ENCODE results near the gene JMJD1C.

JMJD1C gene

GRCh38 chr10:63133821-63134557 lies 331.8 kb downstream of the JMJD1C start:
- no peaks in the 10 kb centered on the region for H3K36me3 ChIP-seq (ENCODE audit: low read length)
- peak overlapping the region; percentile 97 for H3K4me2 ChIP-seq (ENCODE audit: low read depth, low read length, poor library complexity, severe bottlenecking)
- H3F3A ChIP-seq (ENCODE audit: insufficient read depth), result no peaks in the 10 kb centered on the region
- H3K27me3 ChIP-seq (ENCODE audit: low read length), result no peaks in the 10 kb centered on the region
- peaks cover 57% of the 10 kb centered on the region for H3K79me2 ChIP-seq (ENCODE audit: insufficient read depth, low read length)
- H3K27ac ChIP-seq (ENCODE audit: low read depth, low read length), result peak overlapping the region; percentile 67
- peaks cover 4% of the 10 kb centered on the region; the same call in 1 of the 2 replicates for H3K9me3 ChIP-seq (ENCODE audit: insufficient read depth, low read length)
- peaks cover 7% of the 10 kb centered on the region; the same call in 1 of the 2 replicates for H4K20me1 ChIP-seq (ENCODE audit: low read depth, low read length)
- H3K9ac ChIP-seq (ENCODE audit: low read length), result peak overlapping the region; percentile 87
- H3K9me2 ChIP-seq (replicated peaks; ENCODE audit: insufficient read depth, low read length), result no peaks in the 10 kb centered on the region
- peak overlapping the region; percentile 89 for H3K4me3 ChIP-seq (ENCODE audit: insufficient read depth, low read length, poor library complexity, severe bottlenecking)
- H2AFZ ChIP-seq (ENCODE audit: low read depth, low read length, severe bottlenecking), result no peak overlapping the region
- TF ChIP-seq EZH2phosphoT487 (conservative IDR thresholded peaks at IDR 0.05; ENCODE audit: low read length) (no peak), CTCF (IDR thresholded peaks at IDR 0.05; ENCODE audit: insufficient read depth, low read length, poor library complexity, severe bottlenecking) (no peak)

- Histone ChIP-seq H3K27me3 (ENCODE audit: low read length) (no peaks in the 10 kb centered on the region), H3K36me3 (ENCODE audit: low read length) (no peaks in the 10 kb centered on the region), H3K9ac (ENCODE audit: low read length) (peak within 1 kb of the TSS; percentile 87), H3K9me2 (replicated peaks; ENCODE audit: insufficient read depth, low read length) (no peaks in the 10 kb centered on the region), H3K27ac (ENCODE audit: low read depth, low read length) (peak within 1 kb of the TSS; percentile 67), H3K4me3 (ENCODE audit: insufficient read depth, low read length, poor library complexity, severe bottlenecking) (peak within 1 kb of the TSS; percentile 89), H4K20me1 (ENCODE audit: low read depth, low read length) (peaks cover 7% of the 10 kb centered on the region; the same call in 1 of the 2 replicates), H3K4me2 (ENCODE audit: low read depth, low read length, poor library complexity, severe bottlenecking) (peak within 1 kb of the TSS; percentile 97), H3K79me2 (ENCODE audit: insufficient read depth, low read length) (peaks cover 50% of the 10 kb centered on the region), H3F3A (ENCODE audit: insufficient read depth) (no peaks in the 10 kb centered on the region), H3K9me3 (ENCODE audit: insufficient read depth, low read length) (peaks cover 4% of the 10 kb centered on the region; the same call in 1 of the 2 replicates), H2AFZ (ENCODE audit: low read depth, low read length, severe bottlenecking) (peak within 1 kb of the TSS; percentile 85)
- no peak for TF ChIP-seq EZH2phosphoT487 (conservative IDR thresholded peaks at IDR 0.05; ENCODE audit: low read length)
- no peak for TF ChIP-seq CTCF (IDR thresholded peaks at IDR 0.05; ENCODE audit: insufficient read depth, low read length, poor library complexity, severe bottlenecking)
Observed at GRCh38 chr10:63133056-63133820, 332.5 kb downstream of the JMJD1C start, which contains the start of gene NRBF2. Gene NRBF2, plus strand, starts transcription at chr10:63133328. Its CDS starts 143 bp downstream, at chr10:63133471.

GRCh38 chr10:63132651-63133055 lies 333.1 kb downstream of the JMJD1C start:
- H3K9me3 ChIP-seq (ENCODE audit: insufficient read depth, low read length), result peaks cover 4% of the 10 kb centered on the region; the same call in 1 of the 2 replicates
- H3K4me2 ChIP-seq (ENCODE audit: low read depth, low read length, poor library complexity, severe bottlenecking), result peak overlapping the region; percentile 47
- H4K20me1 ChIP-seq (ENCODE audit: low read depth, low read length), result peaks cover 7% of the 10 kb centered on the region; the same call in 1 of the 2 replicates
- H2AFZ ChIP-seq (ENCODE audit: low read depth, low read length, severe bottlenecking), result peak overlapping the region; percentile 66
- no peaks in the 10 kb centered on the region for H3K36me3 ChIP-seq (ENCODE audit: low read length)
- H3K4me3 ChIP-seq (ENCODE audit: insufficient read depth, low read length, poor library complexity, severe bottlenecking), result peak overlapping the region; percentile 32
- no peak overlapping the region for H3K27ac ChIP-seq (ENCODE audit: low read depth, low read length)
- H3F3A ChIP-seq (ENCODE audit: insufficient read depth), result no peaks in the 10 kb centered on the region
- TF ChIP-seq EZH2phosphoT487 (conservative IDR thresholded peaks at IDR 0.05; ENCODE audit: low read length) (no peak), CTCF (IDR thresholded peaks at IDR 0.05; ENCODE audit: insufficient read depth, low read length, poor library complexity, severe bottlenecking) (no peak)
- H3K27me3 ChIP-seq (ENCODE audit: low read length), result no peaks in the 10 kb centered on the region
- peaks cover 44% of the 10 kb centered on the region for H3K79me2 ChIP-seq (ENCODE audit: insufficient read depth, low read length)
- H3K9me2 ChIP-seq (replicated peaks; ENCODE audit: insufficient read depth, low read length), result no peaks in the 10 kb centered on the region
- H3K9ac ChIP-seq (ENCODE audit: low read length), result no peak overlapping the region

Data from SU-DHL-6 (cell line).